Psoas muscle (tissue), 8 donors: Measurements from ENCODE around the gene TMEM126B. TPM values are rescaled to one million over a fixed set of nuclear protein-coding genes. Genes with fewer than 3 reads are reported as not detected.
A peak's percentile ranks its signal among the peaks of the same experiment; 100 is the strongest.

Experiments used
- ATAC-seq, 4 donors: fragments of 200-7000 bp; cut with Tn5 transposase; one replicate each; pipeline ENCODE4 v1.9.1; 2020; ENCODE audit warnings: moderate library complexity in 3 of 4, mild to moderate bottlenecking in 2 of 4
- DNase-seq, 2 donors: peaks; one replicate each; pipeline ENCODE4 v3.0.0-alpha.2; 2020
- H3K27ac ChIP-seq: fragments of 200-600 bp; one replicate; pipeline ENCODE4 v1.8.0; 2022
- H3K27me3 ChIP-seq, 3 donors: fragments of 200-600 bp in 1 of 3; one replicate each; pipeline versions ENCODE4 v1.6.1 to v1.8.0; 2013 to 2022; ENCODE audit warnings: low read length in 2 of 3, mild to moderate bottlenecking in 2 of 3, moderate library complexity in 1 of 3; ENCODE audit not compliant: insufficient read depth in 3 of 3
- H3K36me3 ChIP-seq, 2 donors: fragments of 200-600 bp in 1 of 2; one replicate each; pipeline versions ENCODE4 v1.6.1 to v1.8.0; 2013 to 2022; ENCODE audit warnings: low read depth in 1 of 2, mild to moderate bottlenecking in 1 of 2, moderate library complexity in 1 of 2; ENCODE audit not compliant: insufficient read depth in 1 of 2
- H3K4me1 ChIP-seq: fragments of 200-600 bp; one replicate; pipeline ENCODE4 v1.8.0; 2022
- H3K4me3 ChIP-seq: fragments of 200-600 bp; one replicate; pipeline ENCODE4 v1.8.0; 2022; ENCODE audit warnings: mild to moderate bottlenecking
- H3K9me3 ChIP-seq: fragments of 200-600 bp; one replicate; pipeline ENCODE4 v1.8.0; 2022
- CTCF ChIP-seq: fragments of 200-600 bp; IDR thresholded peaks from one replicate; pipeline ENCODE4 v1.8.0; 2022; ENCODE audit warnings: antibody characterized with exemption
- WGBS, 3 donors: extraction: QIAGEN DNeasy Blood & Tissue Kit; methylation state at CpG; one replicate each; pipeline versions ENCODE4 v1.1.6 to v1.1.7; 2013; 5-methylcytosine and 5-hydroxymethylcytosine counted together
- intact Hi-C, 2 donors: fragments of 100-400 bp; cut with DNase I; formaldehyde crosslinking; loops; one replicate each; pipeline versions ENCODE4 v1.11.0 to v1.14.2; 2022
- polyA plus RNA-seq, 3 donors: library from polyadenylated mRNA; stranded (reverse); fragments of 200-250 nt; gene quantifications; one replicate each; pipeline ENCODE4 v1.2.3, GENCODE V29; 2013
- total RNA-seq, 4 donors: library from RNA; stranded (reverse); fragmentation: NEBNext Ultra II Directional in 2 of 4; extraction: Animal tissue kit (Norgen Biotek cat#: 25700) in 2 of 4; gene quantifications; one replicate each; pipeline versions ENCODE4 v1.2.1 to v1.2.4, GENCODE V29; 2021 to 2023
- donor health status: healthy with polysubstance abuse.
- donor health status: DM: no; HTN: no; CAD: no; lungs with moderate emphysema.
- donor health status: Bipolar disorder and iron deficiency.
- donor health status: healthy.
- donor health status: DM: yes; HTN: yes; CAD: no.
- donor health status: DM: no; HTN: no; CAD: no.
- donor health status: DM: no; HTN: no; CAD: no.
- donor health status: DM: yes; HTN: yes; CAD: no.

The TMEM126B gene
- total and polyA plus RNA-seq, 7 donors = 20.0 to 40.6 (median 28.6) TPM

- 1 to 2% (median 2%) methylated on average over 10 of the region's 10 CpGs for WGBS, 3 donors
- intact Hi-C loops = loop anchor here in 1 of 2 donors (5.0 kb wide), 1 partner anchor 36 kb away; the partner anchor contains the start of genes DLG2 and TMEM126B
- peaks cover 42% of the 10 kb centered on the region for H3K4me1 ChIP-seq
- H3K4me3 ChIP-seq = peak overlapping the region; percentile 94
- no peak for TF ChIP-seq CTCF
- ATAC-seq (no peak), DNase-seq (no peak)
- H3K27ac ChIP-seq = peak overlapping the region; percentile 98
- H3K36me3 ChIP-seq = peaks cover 0 to 34% of the 10 kb centered on the region in 2 donors
- H3K27me3 ChIP-seq = no peaks in the 10 kb centered on the region
- no peaks in the 10 kb centered on the region for H3K9me3 ChIP-seq
These were observed 34.8 kb downstream of the TMEM126B start for GRCh38 chr11:85663080-85663752.

- peak; percentile 68 to 84 (median 78) for ATAC-seq
- peak overlapping the region; percentile 94 for H3K4me3 ChIP-seq
- 0 to 1% (median 0%) methylated on average over 71 to 73 of the region's 73 CpGs for WGBS, 3 donors
- peaks cover 0 to 29% of the 10 kb centered on the region in 2 donors for H3K36me3 ChIP-seq
- peak; percentile 79 to 90 for DNase-seq
- intact Hi-C loops = loop anchor here (1.0 to 5.0 kb wide), 2 partner anchors 36 to 37 kb away; partner anchors contain the start of genes TMEM126B (in 2 of the 2) and DLG2 (in 1 of the 2)
- no peaks in the 10 kb centered on the region for H3K27me3 ChIP-seq
- H3K27ac ChIP-seq = peak overlapping the region; percentile 98
- no peaks in the 10 kb centered on the region for H3K9me3 ChIP-seq
- H3K4me1 ChIP-seq = peaks cover 36% of the 10 kb centered on the region
- peak; percentile 60 for TF ChIP-seq CTCF
These were observed 35.6 kb downstream of the TMEM126B start for GRCh38 chr11:85663753-85664614.

DNA sequence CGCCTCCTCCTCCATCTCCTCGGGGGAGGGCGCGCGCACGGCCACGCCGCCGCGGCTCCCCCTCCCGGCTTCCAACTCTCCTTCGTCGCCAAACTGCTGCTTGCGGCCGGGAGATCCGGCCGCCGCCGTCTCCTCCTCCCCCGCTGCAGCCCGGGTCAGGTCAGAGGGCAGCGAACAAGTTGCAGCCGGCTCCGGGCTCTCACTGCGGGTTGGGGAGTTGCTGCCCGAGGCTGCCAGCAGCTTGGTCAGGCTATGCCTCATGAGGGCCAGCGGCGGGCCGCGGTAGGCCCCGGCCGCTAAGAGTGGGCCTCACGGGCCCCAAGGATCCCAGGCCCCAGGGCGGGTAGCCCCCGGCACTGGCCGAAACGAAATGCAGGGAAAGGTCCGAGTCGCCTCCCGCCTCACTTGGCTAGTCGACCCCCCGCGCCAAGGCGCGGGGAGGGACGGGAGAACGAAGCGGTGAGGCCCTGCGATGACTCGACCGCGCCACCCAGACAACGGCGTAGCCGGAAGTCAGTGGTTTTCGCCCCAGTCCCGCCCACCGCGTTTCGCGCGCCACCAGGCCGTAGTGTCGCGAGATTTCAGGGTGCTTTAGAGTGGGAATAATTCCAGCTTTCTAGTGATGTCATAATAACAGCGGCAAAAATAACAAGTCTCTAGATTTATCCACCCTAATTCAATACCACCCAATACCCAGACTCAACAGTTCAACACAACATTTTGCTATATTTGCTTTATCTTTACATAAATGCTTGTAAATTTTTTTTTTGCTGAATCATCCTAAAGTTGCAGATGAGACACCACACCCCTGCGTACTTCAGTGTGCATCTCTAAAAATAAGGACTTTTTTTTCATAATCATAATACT is 36.5 kb downstream of the TMEM126B start, which contains the start of gene CREBZF:
Gene CREBZF (minus strand): TSS at position 515 of the 867 bp plus-strand sequence. CDS start 254 bp downstream, at position 261.
- Histone ChIP-seq H3K4me3 (peak within 1 kb of the TSS; percentile 94), H3K9me3 (no peaks in the 10 kb centered on the region), H3K4me1 (peaks cover 27% of the 10 kb centered on the region), H3K27me3 (no peaks in the 10 kb centered on the region), H3K36me3 (peaks cover 0 to 22% of the 10 kb centered on the region in 2 donors), H3K27ac (peak within 1 kb of the TSS; percentile 98)
- WGBS, 3 donors = 0% methylated on average over 51 to 67 of the region's 67 CpGs
- ATAC-seq (peak; percentile 95 to 97 (median 96)), DNase-seq (peak; percentile 94 to 97)
- intact Hi-C loops = loop anchor here (1.0 to 5.0 kb wide), 2 partner anchors 37 to 38 kb away; partner anchors contain the start of genes TMEM126B (in 2 of the 2) and DLG2 (in 1 of the 2)
- no peak for TF ChIP-seq CTCF

DNA sequence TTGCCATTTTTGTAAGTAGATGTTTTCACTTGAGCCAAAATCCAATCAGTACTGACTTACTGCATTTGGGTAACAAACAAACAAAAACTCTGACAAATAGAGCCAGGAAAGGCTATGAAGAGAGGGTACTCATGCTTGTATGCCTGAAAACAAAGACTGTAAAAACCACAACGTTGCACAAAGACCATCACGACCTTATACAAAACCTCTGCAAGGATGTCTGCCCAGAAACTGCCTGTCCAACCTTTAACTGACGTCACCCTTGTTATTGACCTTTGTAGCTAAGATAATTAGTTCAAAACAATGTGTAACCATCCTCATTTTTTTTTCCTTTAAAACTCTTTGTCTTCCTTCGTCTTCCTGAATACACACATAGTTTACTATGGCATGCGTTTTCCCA is 37.3 kb downstream of the TMEM126B start:
- TF ChIP-seq CTCF = no peak
- Histone ChIP-seq H3K27ac (peak overlapping the region; percentile 98), H3K4me3 (peak overlapping the region; percentile 94)

More for the DNA sequence above, 37.3 kb downstream of the TMEM126B start:
- no peak for DNase-seq
- WGBS, 3 donors = 75 to 78% (median 78%) methylated on average over 5 of the region's 5 CpGs
- Histone ChIP-seq H3K4me1 (peaks cover 18% of the 10 kb centered on the region), H3K36me3 (peaks cover 0 to 13% of the 10 kb centered on the region in 2 donors), H3K27me3 (no peaks in the 10 kb centered on the region), H3K9me3 (no peaks in the 10 kb centered on the region)
- ATAC-seq = no peak
- intact Hi-C loops = no loop called here
